Smooth muscle cell (in vitro differentiated cells): ENCODE results near the gene MAPT. TPM values are rescaled to one million over a fixed set of nuclear protein-coding genes. Genes with fewer than 3 reads are reported as not detected.

ENCODE experiments used
- DNase-seq: peaks from one replicate; lab custom pipeline; 2025; ENCODE audit not compliant: unreplicated experiment; lab: John Stamatoyannopoulos, UW
- H2AFZ ChIP-seq: fragments of 200-600 bp; sonication (generic); 2 replicates; pipeline ENCODE4 v1.6.0; 2016; ENCODE audit warnings: antibody characterized with exemption, low read depth, mild to moderate bottlenecking
- H3F3A ChIP-seq: fragments of 200-600 bp; sonication (generic); 2 replicates; pipeline ENCODE4 v1.6.0; 2017; ENCODE audit warnings: antibody characterized with exemption, low read depth
- H3K27ac ChIP-seq: fragments of 200-600 bp; sonication (generic); 2 replicates; pipeline ENCODE4 v1.5.1; 2016; ENCODE audit warnings: low read depth, mild to moderate bottlenecking
- H3K27me3 ChIP-seq: fragments of 200-600 bp; sonication (generic); 2 replicates; pipeline ENCODE4 v1.6.1; 2016; ENCODE audit warnings: low read depth, mild to moderate bottlenecking
- H3K36me3 ChIP-seq: fragments of 200-600 bp; sonication (generic); 2 replicates; pipeline ENCODE4 v1.5.1; 2016; ENCODE audit warnings: low read depth
- H3K4me1 ChIP-seq: fragments of 200-600 bp; sonication (generic); 2 replicates; pipeline ENCODE4 v1.5.1; 2016; ENCODE audit warnings: low read depth
- H3K4me2 ChIP-seq: fragments of 200-600 bp; sonication (generic); 2 replicates; pipeline ENCODE4 v1.6.0; 2016; ENCODE audit warnings: mild to moderate bottlenecking
- H3K4me3 ChIP-seq: fragments of 200-600 bp; sonication (generic); 2 replicates; pipeline ENCODE4 v1.5.1; 2016; ENCODE audit warnings: mild to moderate bottlenecking
- H3K79me2 ChIP-seq: fragments of 200-600 bp; sonication (generic); 2 replicates; pipeline ENCODE4 v1.6.0; 2016; ENCODE audit warnings: low read depth, mild to moderate bottlenecking
- H3K9ac ChIP-seq: fragments of 200-600 bp; sonication (generic); 2 replicates; pipeline ENCODE4 v1.6.0; 2016; ENCODE audit warnings: low read depth
- H3K9me3 ChIP-seq: fragments of 200-600 bp; sonication (generic); replicated peaks from 2 replicates; pipeline ENCODE4 v1.5.1; 2016; ENCODE audit warnings: low read depth
- H4K20me1 ChIP-seq: fragments of 200-600 bp; sonication (generic); 2 replicates; pipeline ENCODE4 v1.6.0; 2016; ENCODE audit warnings: low read depth
- WGBS: methylation state at CpG from one replicate; pipeline ENCODE4 v1.1.7; 2016; ENCODE audit warnings: low lambda C conversion rate; 5-methylcytosine and 5-hydroxymethylcytosine counted together
- polyA plus RNA-seq: library from polyadenylated mRNA; unstranded; fragments of >200 nt; fragmentation: Nextera tagmentation; extraction: Ambion mirVana; gene quantifications from 2 replicates; pipeline ENCODE4 v1.2.1, GENCODE V29; 2016
- total RNA-seq: library from RNA; depleted of rRNA; stranded (reverse); fragments of >200 nt; gene quantifications from 2 replicates; pipeline ENCODE4 v1.2.3, GENCODE V29; 2014
- TF ChIP-seq, protein P1 (sequence below): fragments of 200-600 bp; sonication (generic); IDR thresholded peaks from 2 replicates; pipeline ENCODE4 v1.5.1; 2017; ENCODE audit warnings: borderline replicate concordance, mild to moderate bottlenecking, antibody characterized with exemption; ENCODE audit not compliant: insufficient read depth, poor library complexity, severe bottlenecking

The MAPT gene
- total and polyA plus RNA-seq, 2 experiments from 2014 or later: 0.49 to 1.7 TPM

DNA sequence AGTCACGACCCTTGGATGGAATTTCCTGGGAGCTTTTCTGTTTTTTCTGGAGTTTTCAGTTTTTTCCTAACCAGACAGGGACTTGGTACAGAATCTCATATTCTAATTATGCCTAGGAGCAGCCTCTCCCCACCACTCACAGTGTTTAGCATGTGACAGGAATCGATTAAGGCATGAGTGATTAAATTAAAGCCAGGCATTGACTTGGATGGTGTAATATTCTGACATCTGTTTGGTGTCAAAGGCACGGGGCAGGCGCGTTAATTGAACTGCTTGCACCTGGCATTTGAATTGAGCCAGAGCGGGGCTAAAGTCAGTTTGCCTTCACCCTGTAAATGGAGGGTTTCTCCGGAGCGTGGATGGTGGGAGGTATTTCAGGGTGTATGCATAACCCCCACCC is 11.9 kb downstream of the MAPT start:
- no peaks in the 10 kb centered on the region for H3K27me3 ChIP-seq
- H4K20me1 ChIP-seq: no peaks in the 10 kb centered on the region
- H3K4me2 ChIP-seq: no peak overlapping the region
- H3K9me3 ChIP-seq: no peaks in the 10 kb centered on the region
- 84% methylated on average over 8 of the region's 8 CpGs for WGBS
- TF ChIP-seq, protein P1, sequence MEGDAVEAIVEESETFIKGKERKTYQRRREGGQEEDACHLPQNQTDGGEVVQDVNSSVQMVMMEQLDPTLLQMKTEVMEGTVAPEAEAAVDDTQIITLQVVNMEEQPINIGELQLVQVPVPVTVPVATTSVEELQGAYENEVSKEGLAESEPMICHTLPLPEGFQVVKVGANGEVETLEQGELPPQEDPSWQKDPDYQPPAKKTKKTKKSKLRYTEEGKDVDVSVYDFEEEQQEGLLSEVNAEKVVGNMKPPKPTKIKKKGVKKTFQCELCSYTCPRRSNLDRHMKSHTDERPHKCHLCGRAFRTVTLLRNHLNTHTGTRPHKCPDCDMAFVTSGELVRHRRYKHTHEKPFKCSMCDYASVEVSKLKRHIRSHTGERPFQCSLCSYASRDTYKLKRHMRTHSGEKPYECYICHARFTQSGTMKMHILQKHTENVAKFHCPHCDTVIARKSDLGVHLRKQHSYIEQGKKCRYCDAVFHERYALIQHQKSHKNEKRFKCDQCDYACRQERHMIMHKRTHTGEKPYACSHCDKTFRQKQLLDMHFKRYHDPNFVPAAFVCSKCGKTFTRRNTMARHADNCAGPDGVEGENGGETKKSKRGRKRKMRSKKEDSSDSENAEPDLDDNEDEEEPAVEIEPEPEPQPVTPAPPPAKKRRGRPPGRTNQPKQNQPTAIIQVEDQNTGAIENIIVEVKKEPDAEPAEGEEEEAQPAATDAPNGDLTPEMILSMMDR: no peak
- DNase-seq: no peak
- H3K79me2 ChIP-seq: no peaks in the 10 kb centered on the region
- H3F3A ChIP-seq: no peaks in the 10 kb centered on the region
- H3K4me1 ChIP-seq: peaks cover 5% of the 10 kb centered on the region
- no peak overlapping the region for H3K4me3 ChIP-seq
- no peak overlapping the region for H2AFZ ChIP-seq
- no peaks in the 10 kb centered on the region for H3K36me3 ChIP-seq
- H3K27ac ChIP-seq: no peak overlapping the region
- H3K9ac ChIP-seq: no peak overlapping the region

DNA sequence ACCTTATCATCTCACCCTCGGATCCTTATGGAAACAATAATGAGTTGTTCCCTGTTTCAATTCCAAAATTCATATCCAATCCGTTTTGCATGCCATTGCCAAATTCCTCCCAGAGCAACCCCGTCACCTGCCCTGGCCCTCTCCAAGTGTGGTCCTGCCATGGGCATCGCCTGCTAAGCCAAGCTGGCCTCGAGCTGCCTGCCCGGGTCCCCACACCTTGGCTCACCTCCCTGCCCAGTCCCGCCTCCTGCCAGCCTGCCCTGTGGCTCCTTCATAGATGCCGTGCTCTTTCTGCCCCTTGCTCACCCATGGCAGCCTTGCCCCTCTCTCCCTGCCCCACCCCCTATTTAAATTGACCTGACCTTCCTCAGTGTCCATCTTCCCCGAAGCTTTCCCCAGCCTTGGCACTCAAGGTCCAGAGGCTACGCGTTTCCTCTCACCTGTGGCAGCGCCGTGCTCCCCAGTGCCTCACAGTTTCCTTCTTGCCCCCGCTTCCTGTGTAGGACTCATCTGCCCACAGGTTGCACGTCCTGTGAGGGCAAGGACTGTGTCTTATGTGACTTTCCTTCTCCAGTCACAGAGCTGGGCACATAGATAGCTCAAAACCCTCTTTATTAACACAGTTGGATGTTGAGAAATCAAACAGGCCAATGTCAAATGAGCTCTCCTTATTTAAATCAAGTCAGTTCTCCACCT is 12.7 kb downstream of the MAPT start:
- Histone ChIP-seq H3K4me3 (no peak overlapping the region), H3K4me2 (no peak overlapping the region), H3K4me1 (peaks cover 5% of the 10 kb centered on the region), H3K27me3 (no peaks in the 10 kb centered on the region), H4K20me1 (no peaks in the 10 kb centered on the region), H3K9me3 (peaks cover 2% of the 10 kb centered on the region), H3K9ac (no peak overlapping the region), H3K36me3 (no peaks in the 10 kb centered on the region), H3F3A (no peaks in the 10 kb centered on the region), H2AFZ (no peak overlapping the region), H3K79me2 (no peaks in the 10 kb centered on the region), H3K27ac (no peak overlapping the region)
- TF ChIP-seq, protein P1: no peak
- WGBS: 89% methylated on average over 15 of the region's 15 CpGs
- DNase-seq: no peak

DNA sequence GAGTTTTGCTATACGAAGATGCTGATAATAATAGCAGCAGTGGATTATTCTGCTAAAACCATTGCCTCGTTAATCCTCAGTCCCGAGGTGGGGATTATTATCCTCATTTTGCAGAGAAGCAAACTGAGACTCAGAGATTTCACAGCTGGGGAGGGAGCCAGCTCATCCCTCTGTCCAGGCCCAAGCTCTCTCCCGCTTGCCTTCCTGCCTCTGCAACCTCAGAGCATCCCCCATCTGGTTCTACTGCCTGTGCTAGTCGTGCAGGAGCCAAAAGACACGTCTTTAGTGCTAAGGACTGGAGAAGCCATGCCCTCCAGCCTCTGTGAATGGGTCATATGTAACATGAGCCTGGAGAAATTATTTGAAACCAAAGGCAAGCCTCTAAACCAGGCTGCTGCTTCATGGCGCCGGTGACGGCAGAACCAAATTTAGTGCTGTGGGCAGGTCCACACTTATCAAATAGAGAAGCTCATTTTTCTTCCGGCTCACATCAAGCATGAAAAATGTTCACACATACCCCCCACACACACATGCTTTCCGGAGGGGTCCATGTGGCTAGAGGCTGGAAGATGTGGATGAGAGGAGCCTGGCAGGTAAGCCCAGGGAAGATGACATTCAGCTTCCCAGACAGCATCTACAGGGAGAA is 13.5 kb downstream of the MAPT start:
- WGBS: 71% methylated on average over 11 of the region's 11 CpGs
- no peak overlapping the region for H3K9ac ChIP-seq
- no peak overlapping the region for H2AFZ ChIP-seq
- no peak for DNase-seq
- no peaks in the 10 kb centered on the region for H3F3A ChIP-seq
- no peak overlapping the region for H3K4me3 ChIP-seq
- no peaks in the 10 kb centered on the region for H4K20me1 ChIP-seq
- H3K9me3 ChIP-seq: peaks cover 5% of the 10 kb centered on the region
- H3K4me1 ChIP-seq: peaks cover 5% of the 10 kb centered on the region
- no peak overlapping the region for H3K4me2 ChIP-seq
- H3K27me3 ChIP-seq: no peaks in the 10 kb centered on the region
- H3K79me2 ChIP-seq: no peaks in the 10 kb centered on the region
- TF ChIP-seq, protein P1: no peak
- no peak overlapping the region for H3K27ac ChIP-seq
- H3K36me3 ChIP-seq: no peaks in the 10 kb centered on the region
